Measurements from ENCODE around the gene SDK1. TPM values are rescaled to one million over a fixed set of nuclear protein-coding genes. Genes with fewer than 3 reads are reported as not detected.

The SDK1 gene
- total RNA-seq, 1 donor from 2014 or later, result 0.26 TPM

DNA sequence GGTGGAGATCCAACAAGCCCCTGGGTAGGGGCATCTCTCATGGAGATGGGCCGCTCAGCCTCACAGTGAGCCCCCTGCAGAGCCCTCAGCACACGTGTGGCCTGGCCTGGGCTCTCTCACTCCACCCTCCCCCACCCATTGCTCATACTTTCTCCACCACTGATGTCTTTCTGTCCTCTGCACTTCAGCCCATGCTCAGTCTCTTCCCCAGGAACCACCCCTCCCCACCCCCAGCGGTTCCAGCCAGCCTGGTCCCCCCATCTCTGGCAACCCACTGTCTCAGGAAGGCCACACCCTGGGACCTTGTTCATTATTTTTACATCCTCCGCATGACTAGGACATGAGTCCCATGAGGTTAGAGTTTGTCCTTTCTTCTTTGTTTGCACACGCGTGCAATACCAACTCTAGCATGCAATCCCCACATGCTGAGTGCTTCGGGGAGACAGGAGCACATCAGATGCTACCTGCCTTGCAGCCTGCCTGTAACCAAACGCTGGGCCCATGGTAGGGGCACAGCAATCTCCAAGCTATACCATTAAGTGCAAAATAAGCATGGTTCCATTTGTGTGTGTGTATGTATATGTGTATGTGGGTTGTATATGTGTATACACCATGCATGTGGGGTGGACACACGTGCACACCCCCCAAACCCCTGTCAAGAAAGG, 972.6 kb downstream of the SDK1 start:
- DNase-seq (ENCODE audit: low read depth), result no peak
- no peaks in the 10 kb centered on the region for H3K36me3 ChIP-seq (ENCODE audit: control insufficient read depth, insufficient read depth, low read length)
- TF ChIP-seq, protein P1, sequence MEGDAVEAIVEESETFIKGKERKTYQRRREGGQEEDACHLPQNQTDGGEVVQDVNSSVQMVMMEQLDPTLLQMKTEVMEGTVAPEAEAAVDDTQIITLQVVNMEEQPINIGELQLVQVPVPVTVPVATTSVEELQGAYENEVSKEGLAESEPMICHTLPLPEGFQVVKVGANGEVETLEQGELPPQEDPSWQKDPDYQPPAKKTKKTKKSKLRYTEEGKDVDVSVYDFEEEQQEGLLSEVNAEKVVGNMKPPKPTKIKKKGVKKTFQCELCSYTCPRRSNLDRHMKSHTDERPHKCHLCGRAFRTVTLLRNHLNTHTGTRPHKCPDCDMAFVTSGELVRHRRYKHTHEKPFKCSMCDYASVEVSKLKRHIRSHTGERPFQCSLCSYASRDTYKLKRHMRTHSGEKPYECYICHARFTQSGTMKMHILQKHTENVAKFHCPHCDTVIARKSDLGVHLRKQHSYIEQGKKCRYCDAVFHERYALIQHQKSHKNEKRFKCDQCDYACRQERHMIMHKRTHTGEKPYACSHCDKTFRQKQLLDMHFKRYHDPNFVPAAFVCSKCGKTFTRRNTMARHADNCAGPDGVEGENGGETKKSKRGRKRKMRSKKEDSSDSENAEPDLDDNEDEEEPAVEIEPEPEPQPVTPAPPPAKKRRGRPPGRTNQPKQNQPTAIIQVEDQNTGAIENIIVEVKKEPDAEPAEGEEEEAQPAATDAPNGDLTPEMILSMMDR (IDR thresholded peaks at IDR 0.05; ENCODE audit: insufficient read depth, low read length, severe bottlenecking), result no peak
- no peak overlapping the region for H3K4me3 ChIP-seq (ENCODE audit: low read depth, low read length)
- FAIRE-seq, result no peak
- no peaks in the 10 kb centered on the region for H3K27me3 ChIP-seq (ENCODE audit: control insufficient read depth, insufficient read depth, low read length)

DNA sequence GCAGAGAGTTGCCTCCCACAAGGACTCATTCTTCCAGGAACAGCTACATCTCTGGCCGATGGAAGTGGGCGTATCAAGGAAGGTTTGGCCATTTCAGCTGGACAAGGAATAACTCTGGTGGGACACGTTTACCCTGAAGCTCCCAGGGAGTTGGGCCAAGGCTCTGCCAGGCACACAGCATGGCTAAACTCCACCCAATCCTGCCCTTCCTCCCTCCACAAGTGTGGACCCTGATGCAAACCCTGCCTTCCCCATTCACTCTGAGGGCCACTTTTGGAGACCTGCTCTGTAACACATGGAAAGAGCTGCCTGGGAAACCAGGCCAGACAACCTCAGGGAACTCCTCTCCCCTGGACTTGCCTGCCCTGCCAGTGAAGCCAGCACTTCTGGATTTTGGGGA, 973.2 kb downstream of the SDK1 start:
- DNase-seq (ENCODE audit: low read depth), result no peak
- H3K27me3 ChIP-seq (ENCODE audit: control insufficient read depth, insufficient read depth, low read length), result no peaks in the 10 kb centered on the region

DNA sequence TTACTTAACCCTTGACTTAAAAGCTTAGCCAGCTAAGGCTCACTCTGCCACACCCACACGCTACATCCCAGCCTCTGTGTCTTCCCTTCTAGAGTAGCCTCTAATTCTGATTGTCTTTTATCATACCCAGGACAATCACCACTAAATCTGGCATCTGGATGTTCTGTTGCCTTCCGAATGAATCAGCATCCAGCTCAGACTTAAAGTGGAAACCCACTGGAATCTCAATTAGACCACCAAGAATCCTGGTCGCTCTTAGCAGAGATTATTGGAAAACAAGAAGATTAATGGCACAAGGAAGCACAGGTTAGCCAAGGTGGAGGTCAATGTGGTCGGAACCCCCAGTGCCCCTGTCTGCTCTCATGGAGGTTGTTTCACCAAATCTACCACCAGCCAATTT, 976.9 kb downstream of the SDK1 start:
- H3K4me3 ChIP-seq (ENCODE audit: low read depth, low read length), result no peak overlapping the region
- FAIRE-seq (no peak), DNase-seq (ENCODE audit: low read depth) (no peak)
- TF ChIP-seq, protein P1 (IDR thresholded peaks at IDR 0.05; ENCODE audit: insufficient read depth, low read length, severe bottlenecking), result no peak
- H3K27me3 ChIP-seq (ENCODE audit: control insufficient read depth, insufficient read depth, low read length), result no peaks in the 10 kb centered on the region
- no peaks in the 10 kb centered on the region for H3K36me3 ChIP-seq (ENCODE audit: control insufficient read depth, insufficient read depth, low read length)

More for the DNA sequence above, 973.2 kb downstream of the SDK1 start:
- TF ChIP-seq, protein P1 (IDR thresholded peaks at IDR 0.05; ENCODE audit: insufficient read depth, low read length, severe bottlenecking), result no peak
- no peak for FAIRE-seq
- no peak overlapping the region for H3K4me3 ChIP-seq (ENCODE audit: low read depth, low read length)
- no peaks in the 10 kb centered on the region for H3K36me3 ChIP-seq (ENCODE audit: control insufficient read depth, insufficient read depth, low read length)

DNA sequence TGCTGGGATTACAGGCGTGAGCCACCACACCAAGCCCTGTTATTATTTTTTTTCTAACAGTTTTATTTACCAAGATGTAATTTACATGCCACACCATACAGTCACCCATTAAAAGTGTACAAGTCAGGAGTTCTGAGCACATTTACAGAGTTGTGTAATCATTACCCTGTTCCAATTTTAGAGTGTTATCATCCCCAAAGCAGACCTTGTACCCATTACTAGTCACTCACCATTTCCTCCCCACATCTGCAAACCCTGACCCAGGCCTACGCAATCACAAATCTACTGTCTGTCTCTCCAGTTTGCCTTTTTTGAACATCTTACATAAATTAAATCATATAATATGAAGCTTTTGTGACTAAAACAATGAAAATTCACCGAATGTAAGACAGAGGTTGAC, 978.2 kb downstream of the SDK1 start:
- DNase-seq (ENCODE audit: low read depth) (peak; percentile 1), FAIRE-seq (no peak)
- Histone ChIP-seq H3K36me3 (ENCODE audit: control insufficient read depth, insufficient read depth, low read length) (no peaks in the 10 kb centered on the region), H3K4me3 (ENCODE audit: low read depth, low read length) (no peak overlapping the region), H3K27me3 (ENCODE audit: control insufficient read depth, insufficient read depth, low read length) (no peaks in the 10 kb centered on the region)
- TF ChIP-seq, protein P1 (IDR thresholded peaks at IDR 0.05; ENCODE audit: insufficient read depth, low read length, severe bottlenecking), result no peak

DNA sequence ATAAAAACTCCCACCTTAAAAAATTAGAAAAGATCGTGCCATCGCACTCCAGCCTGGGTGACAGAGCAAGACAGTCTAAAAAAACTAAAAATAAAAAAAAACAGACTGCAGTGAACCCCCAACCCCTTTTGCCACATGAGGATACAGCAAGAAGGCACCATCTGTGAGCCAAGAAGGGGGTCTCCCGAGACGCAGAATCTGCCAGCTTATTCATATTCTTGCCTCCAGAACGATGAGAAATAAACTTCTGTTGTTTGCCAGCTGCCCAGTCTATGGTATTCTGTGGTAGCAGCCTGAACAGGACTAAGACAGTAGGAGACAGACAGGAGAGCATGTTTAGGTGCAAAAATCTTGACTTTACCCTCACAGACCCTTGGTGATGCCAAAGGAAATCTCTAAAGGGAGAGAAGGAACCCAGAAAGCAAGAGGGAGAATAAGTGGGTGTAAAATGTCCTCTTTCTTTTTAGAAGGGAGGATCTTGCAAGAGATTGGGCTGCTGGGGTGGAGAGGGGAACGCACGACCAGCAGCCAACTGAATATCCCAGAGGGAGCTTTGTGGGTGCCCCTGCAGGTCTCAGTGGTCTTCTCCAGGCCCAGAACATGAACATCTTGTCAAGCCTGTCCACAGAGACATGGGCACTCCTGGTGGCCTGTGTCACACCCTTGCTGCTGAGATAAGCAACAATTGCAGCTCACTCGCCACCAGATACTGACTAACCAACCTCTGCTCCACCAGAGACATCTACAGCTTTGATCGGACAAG, 980.4 kb downstream of the SDK1 start:
- DNase-seq (ENCODE audit: low read depth), result no peak
- no peak overlapping the region for H3K4me3 ChIP-seq (ENCODE audit: low read depth, low read length)
- TF ChIP-seq, protein P1 (IDR thresholded peaks at IDR 0.05; ENCODE audit: insufficient read depth, low read length, severe bottlenecking), result no peak
- no peaks in the 10 kb centered on the region for H3K27me3 ChIP-seq (ENCODE audit: control insufficient read depth, insufficient read depth, low read length)
- no peak for FAIRE-seq
- H3K36me3 ChIP-seq (ENCODE audit: control insufficient read depth, insufficient read depth, low read length), result no peaks in the 10 kb centered on the region
